ENCODE measurements around the gene RPS6KA4.

- no peak for TF ChIP-seq CTCF (conservative IDR thresholded peaks at IDR 0.05 in 1 of 2, IDR thresholded peaks at IDR 0.05 in 1 of 2; ENCODE audit: extremely low read depth in 1 of 2, insufficient read depth in 1 of 2, low read depth in 1 of 2, low read length in 2 of 2)
- no peak for TF ChIP-seq EZH2 (IDR thresholded peaks at IDR 0.05; ENCODE audit: borderline replicate concordance, low read length)
Measured at GRCh38 chr11:64348383-64349024, 10.5 kb upstream of the RPS6KA4 start.
